Colonic mucosa (tissue), 4 donors: ENCODE measurements around the gene VAV1. TPM values are rescaled to one million over a fixed set of nuclear protein-coding genes. Genes with fewer than 3 reads are reported as not detected.

Experiments
- DNase-seq: peaks from one replicate; pipeline ENCODE4 v3.0.0-alpha.2; 2020
- H3K27ac ChIP-seq: fragments of 200-600 bp; one replicate; pipeline ENCODE4 v1.8.0; 2021
- H3K27me3 ChIP-seq: fragments of 200-600 bp; one replicate; pipeline ENCODE4 v1.8.0; 2021
- H3K36me3 ChIP-seq: fragments of 200-600 bp; one replicate; pipeline ENCODE4 v1.8.0; 2021
- H3K4me1 ChIP-seq: fragments of 200-600 bp; one replicate; pipeline ENCODE4 v1.8.0; 2021; ENCODE audit warnings: mild to moderate bottlenecking
- H3K4me3 ChIP-seq: fragments of 200-600 bp; one replicate; pipeline ENCODE4 v1.8.0; 2021
- H3K9ac ChIP-seq, 2 donors: one replicate each; pipeline ENCODE4 v1.7.0; 2013; ENCODE audit warnings: control low read depth in 2 of 2, low read depth in 2 of 2, low read length in 2 of 2
- H3K9me3 ChIP-seq: fragments of 200-600 bp; one replicate; pipeline ENCODE4 v1.8.0; 2021
- CTCF ChIP-seq: fragments of 200-600 bp; IDR thresholded peaks from one replicate; pipeline ENCODE4 v1.8.0; 2022; ENCODE audit warnings: antibody characterized with exemption, mild to moderate bottlenecking
- intact Hi-C: fragments of 100-400 bp; cut with DNase I; formaldehyde crosslinking; loops from one replicate; pipeline ENCODE4 v1.14.1; 2022
- total RNA-seq, 2 donors: library from RNA; stranded (reverse); fragmentation: NEBNext Ultra II Directional in 1 of 2; extraction: Animal tissue kit (Norgen Biotek cat#: 25700) in 1 of 2; gene quantifications; one replicate each; pipeline ENCODE4 v1.2.1, GENCODE V29; 2021
- donor health status: healthy.
- donor health status: DM: no; HTN: no; CAD: no.
- donor health status: DM: no; HTN: no; CAD: no.

Gene VAV1
- total RNA-seq, 2 donors from 2014 or later: 5.7 to 6.0 TPM

GRCh38 chr19:6752256-6753177 lies 20.0 kb upstream of the VAV1 start:
- Histone ChIP-seq H3K9ac (peak overlapping the region; percentile 71 to 84), H3K36me3 (no peaks in the 10 kb centered on the region), H3K27me3 (no peaks in the 10 kb centered on the region), H3K4me3 (peak overlapping the region; percentile 22), H3K9me3 (no peaks in the 10 kb centered on the region), H3K4me1 (no peaks in the 10 kb centered on the region), H3K27ac (peak overlapping the region; percentile 88)
- peak; percentile 89 for DNase-seq
- intact Hi-C loops: loop anchor here (10.0 kb wide), 1 partner anchor 118 kb away; no protein-coding TSS in a partner anchor
- no peak for TF ChIP-seq CTCF

GRCh38 chr19:6753178-6754031 lies 19.1 kb upstream of the VAV1 start:
- intact Hi-C loops: loop anchor here (10.0 kb wide), 1 partner anchor 119 kb away; no protein-coding TSS in a partner anchor
- peak; percentile 41 for TF ChIP-seq CTCF
- peak; percentile 94 for DNase-seq
- Histone ChIP-seq H3K9me3 (no peaks in the 10 kb centered on the region), H3K4me3 (peak overlapping the region; percentile 22), H3K9ac (peak overlapping the region; percentile 71 to 84), H3K27ac (peak overlapping the region; percentile 88), H3K36me3 (no peaks in the 10 kb centered on the region), H3K4me1 (no peaks in the 10 kb centered on the region), H3K27me3 (no peaks in the 10 kb centered on the region)

- Histone ChIP-seq H3K9ac (no peak overlapping the region), H3K27me3 (no peaks in the 10 kb centered on the region), H3K4me1 (no peaks in the 10 kb centered on the region), H3K4me3 (no peak overlapping the region), H3K27ac (peak overlapping the region; percentile 88), H3K9me3 (no peaks in the 10 kb centered on the region), H3K36me3 (no peaks in the 10 kb centered on the region)
- intact Hi-C loops: loop anchor here (10.0 kb wide), 1 partner anchor 119 kb away; no protein-coding TSS in a partner anchor
- no peak for DNase-seq
- no peak for TF ChIP-seq CTCF
Observed at GRCh38 chr19:6754136-6754535, 18.4 kb upstream of the VAV1 start.

GRCh38 chr19:6754653-6755463 lies 17.6 kb upstream of the VAV1 start:
- DNase-seq: no peak
- H3K27ac ChIP-seq: no peak overlapping the region
- no peaks in the 10 kb centered on the region for H3K36me3 ChIP-seq
- intact Hi-C loops: loop anchor here (10.0 kb wide), 1 partner anchor 120 kb away; no protein-coding TSS in a partner anchor
- H3K4me3 ChIP-seq: no peak overlapping the region
- no peaks in the 10 kb centered on the region for H3K9me3 ChIP-seq
- no peak overlapping the region for H3K9ac ChIP-seq
- no peaks in the 10 kb centered on the region for H3K27me3 ChIP-seq
- no peak for TF ChIP-seq CTCF
- no peaks in the 10 kb centered on the region for H3K4me1 ChIP-seq
